GM23338 (cell line): ENCODE measurements around the gene TCEA2. TPM values are rescaled to one million over a fixed set of nuclear protein-coding genes. Genes with fewer than 3 reads are reported as not detected.

Experiments used
- ATAC-seq: fragments of 200-7000 bp; cut with Tn5 transposase; 3 replicates; pipeline ENCODE4 v1.9.1; 2020
- DNase-seq: peaks from one replicate; pipeline ENCODE4 v3.0.0-alpha.2; 2015; ENCODE audit warnings: low spot score
- H2AFZ ChIP-seq: fragments of 200-600 bp; sonication (generic); 2 replicates; pipeline ENCODE4 v1.8.0; 2016; ENCODE audit warnings: antibody characterized with exemption, mild to moderate bottlenecking, moderate library complexity
- H3F3A ChIP-seq: fragments of 200-600 bp; sonication (generic); replicated peaks from 2 replicates; pipeline ENCODE4 v1.8.0; 2017; ENCODE audit warnings: antibody characterized with exemption, mixed run types, low read depth
- H3K27ac ChIP-seq: fragments of 200-600 bp; sonication (generic); 2 replicates; pipeline ENCODE4 v1.6.1; 2016; ENCODE audit warnings: low read depth
- H3K27me3 ChIP-seq: fragments of 200-600 bp; sonication (generic); 2 replicates; pipeline ENCODE4 v1.8.0; 2016; ENCODE audit warnings: mild to moderate bottlenecking, mixed run types, moderate library complexity; ENCODE audit not compliant: insufficient read depth
- H3K36me3 ChIP-seq: fragments of 200-600 bp; sonication (generic); 2 replicates; pipeline ENCODE4 v1.8.0; 2016; ENCODE audit warnings: mild to moderate bottlenecking; ENCODE audit not compliant: insufficient read depth
- H3K4me1 ChIP-seq: fragments of 200-600 bp; sonication (generic); 2 replicates; pipeline ENCODE4 v1.8.0; 2016; ENCODE audit warnings: mild to moderate bottlenecking, moderate library complexity; ENCODE audit not compliant: insufficient read depth
- H3K4me2 ChIP-seq: fragments of 200-600 bp; sonication (generic); 2 replicates; pipeline ENCODE4 v1.7.1; 2017; ENCODE audit warnings: mixed run types
- H3K4me3 ChIP-seq: fragments of 200-600 bp; sonication (generic); 2 replicates; pipeline ENCODE4 v1.6.1; 2016; ENCODE audit warnings: mixed run types
- H3K79me2 ChIP-seq: fragments of 200-600 bp; sonication (generic); replicated peaks from 2 replicates; pipeline ENCODE4 v1.8.0; 2017; ENCODE audit warnings: mild to moderate bottlenecking; ENCODE audit not compliant: insufficient read depth
- H3K9me2 ChIP-seq: fragments of 200-600 bp; sonication (generic); 2 replicates; pipeline ENCODE4 v1.8.0; 2017; ENCODE audit not compliant: insufficient read depth
- H4K20me1 ChIP-seq: fragments of 200-600 bp; sonication (generic); replicated peaks from 2 replicates; pipeline ENCODE4 v1.8.0; 2017; ENCODE audit warnings: mild to moderate bottlenecking; ENCODE audit not compliant: insufficient read depth
- H3K27ac Mint-ChIP-seq: 2 replicates; pipeline ENCODE4 v1.8.0; 2020; ENCODE audit warnings: inconsistent platforms, mild to moderate bottlenecking, moderate library complexity, mixed read lengths
- H3K27me3 Mint-ChIP-seq: 3 replicates; pipeline ENCODE4 v1.8.0; 2022; ENCODE audit warnings: low read depth, mild to moderate bottlenecking, moderate library complexity, mixed read lengths, inconsistent platforms; ENCODE audit not compliant: insufficient read depth, poor library complexity
- H3K36me3 Mint-ChIP-seq: 3 replicates; pipeline ENCODE4 v1.8.0; 2021; ENCODE audit warnings: low read depth, mild to moderate bottlenecking, inconsistent platforms, moderate library complexity, mixed read lengths
- H3K4me1 Mint-ChIP-seq: 3 replicates; pipeline ENCODE4 v1.8.0; 2020; ENCODE audit warnings: mild to moderate bottlenecking, inconsistent platforms, mixed read lengths
- H3K4me3 Mint-ChIP-seq: 3 replicates; pipeline ENCODE4 v1.8.0; 2021; ENCODE audit warnings: moderate library complexity, mild to moderate bottlenecking, inconsistent platforms, mixed read lengths
- H3K9me3 Mint-ChIP-seq: 3 replicates; pipeline ENCODE4 v1.8.0; 2020; ENCODE audit warnings: moderate library complexity, mild to moderate bottlenecking, inconsistent platforms, mixed read lengths
- CREB1 ChIP-seq: fragments of 250-450 bp; sonication (Bioruptor Pico); IDR thresholded peaks from 2 replicates; pipeline ENCODE4 v1.5.0; 2020; ENCODE audit warnings: low read depth, mild to moderate bottlenecking, moderate library complexity
- EZH2 ChIP-seq: fragments of 200-600 bp; sonication (generic); IDR thresholded peaks from one replicate; pipeline ENCODE4 v1.8.0; 2017; ENCODE audit warnings: antibody characterized with exemption, mild to moderate bottlenecking, low read depth; ENCODE audit not compliant: unreplicated experiment
- EZH2phosphoT487 ChIP-seq: fragments of 200-600 bp; sonication (generic); IDR thresholded peaks from one replicate; pipeline ENCODE4 v1.8.1; 2018; ENCODE audit warnings: antibody characterized with exemption; ENCODE audit not compliant: unreplicated experiment
- JUNB ChIP-seq: IDR thresholded peaks from one replicate; pipeline ENCODE4 v1.6.1; 2016; ENCODE audit warnings: antibody characterized with exemption; ENCODE audit not compliant: unreplicated experiment
- NANOG ChIP-seq: IDR thresholded peaks from 2 replicates; pipeline ENCODE4 v1.6.1; 2016; ENCODE audit warnings: antibody characterized with exemption, borderline replicate concordance
- POLR2AphosphoS5 ChIP-seq: IDR thresholded peaks from 2 replicates; pipeline ENCODE4 v1.6.1; 2016; ENCODE audit warnings: antibody characterized with exemption, low read depth
- REST ChIP-seq: IDR thresholded peaks from one replicate; pipeline ENCODE4 v1.6.1; 2018; ENCODE audit warnings: antibody characterized with exemption; ENCODE audit not compliant: unreplicated experiment
- STAT1 ChIP-seq: IDR thresholded peaks from one replicate; pipeline ENCODE4 v1.6.1; 2016; ENCODE audit warnings: antibody characterized with exemption; ENCODE audit not compliant: unreplicated experiment
- ZNF114 ChIP-seq: fragments of 250-450 bp; sonication (Bioruptor Pico); IDR thresholded peaks from 2 replicates; pipeline ENCODE4 v1.5.0; 2020; ENCODE audit warnings: mild to moderate bottlenecking, moderate library complexity
- ZNF331 ChIP-seq: fragments of 250-450 bp; sonication (Bioruptor Pico); IDR thresholded peaks from 2 replicates; pipeline ENCODE4 v1.5.0; 2020; ENCODE audit warnings: low read depth, mild to moderate bottlenecking, moderate library complexity
- polyA plus RNA-seq: library from polyadenylated mRNA; unstranded; fragments of >200 nt; fragmentation: Nextera tagmentation; extraction: Ambion mirVana; gene quantifications from 2 replicates; pipeline ENCODE4 v1.2.1, GENCODE V29; 2016
- total RNA-seq: library from RNA; depleted of rRNA; stranded (reverse); fragments of >200 nt; shearing (Covaris generic); gene quantifications from 2 replicates; pipeline ENCODE4 v1.2.3, GENCODE V29; 2014
- TF ChIP-seq, protein P1 (sequence below): IDR thresholded peaks from 2 replicates; pipeline ENCODE4 v1.6.1; 2016; ENCODE audit warnings: antibody characterized with exemption
- TF ChIP-seq, protein P2 (sequence below), 2 experiments: fragments of 200-600 bp in 1 of 2; sonication (generic) in 1 of 2; conservative IDR thresholded peaks; 2 replicates each; pipeline versions ENCODE4 v1.5.1 to v1.6.1; 2016 to 2017; ENCODE audit warnings: antibody characterized with exemption in 2 of 2, low read depth in 2 of 2, mild to moderate bottlenecking in 2 of 2, moderate library complexity in 1 of 2
- TF ChIP-seq, protein P3 (sequence below): fragments of 250-450 bp; sonication (Bioruptor Pico); IDR thresholded peaks from 2 replicates; pipeline ENCODE4 v1.5.0; 2020; ENCODE audit warnings: mild to moderate bottlenecking, moderate library complexity

TCEA2 gene
- total and polyA plus RNA-seq, 2 experiments from 2014 or later, result 21.0 to 54.4 TPM

- TF ChIP-seq EZH2, result no peak
- TF ChIP-seq, protein P1, sequence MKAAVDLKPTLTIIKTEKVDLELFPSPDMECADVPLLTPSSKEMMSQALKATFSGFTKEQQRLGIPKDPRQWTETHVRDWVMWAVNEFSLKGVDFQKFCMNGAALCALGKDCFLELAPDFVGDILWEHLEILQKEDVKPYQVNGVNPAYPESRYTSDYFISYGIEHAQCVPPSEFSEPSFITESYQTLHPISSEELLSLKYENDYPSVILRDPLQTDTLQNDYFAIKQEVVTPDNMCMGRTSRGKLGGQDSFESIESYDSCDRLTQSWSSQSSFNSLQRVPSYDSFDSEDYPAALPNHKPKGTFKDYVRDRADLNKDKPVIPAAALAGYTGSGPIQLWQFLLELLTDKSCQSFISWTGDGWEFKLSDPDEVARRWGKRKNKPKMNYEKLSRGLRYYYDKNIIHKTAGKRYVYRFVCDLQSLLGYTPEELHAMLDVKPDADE, result no peak
- no peak for TF ChIP-seq POLR2AphosphoS5
- no peak for TF ChIP-seq ZNF331
- no peak for TF ChIP-seq CREB1 (CRISPR knock-in tag)
- TF ChIP-seq ZNF114 (CRISPR knock-in tag), result no peak
- TF ChIP-seq, protein P2, sequence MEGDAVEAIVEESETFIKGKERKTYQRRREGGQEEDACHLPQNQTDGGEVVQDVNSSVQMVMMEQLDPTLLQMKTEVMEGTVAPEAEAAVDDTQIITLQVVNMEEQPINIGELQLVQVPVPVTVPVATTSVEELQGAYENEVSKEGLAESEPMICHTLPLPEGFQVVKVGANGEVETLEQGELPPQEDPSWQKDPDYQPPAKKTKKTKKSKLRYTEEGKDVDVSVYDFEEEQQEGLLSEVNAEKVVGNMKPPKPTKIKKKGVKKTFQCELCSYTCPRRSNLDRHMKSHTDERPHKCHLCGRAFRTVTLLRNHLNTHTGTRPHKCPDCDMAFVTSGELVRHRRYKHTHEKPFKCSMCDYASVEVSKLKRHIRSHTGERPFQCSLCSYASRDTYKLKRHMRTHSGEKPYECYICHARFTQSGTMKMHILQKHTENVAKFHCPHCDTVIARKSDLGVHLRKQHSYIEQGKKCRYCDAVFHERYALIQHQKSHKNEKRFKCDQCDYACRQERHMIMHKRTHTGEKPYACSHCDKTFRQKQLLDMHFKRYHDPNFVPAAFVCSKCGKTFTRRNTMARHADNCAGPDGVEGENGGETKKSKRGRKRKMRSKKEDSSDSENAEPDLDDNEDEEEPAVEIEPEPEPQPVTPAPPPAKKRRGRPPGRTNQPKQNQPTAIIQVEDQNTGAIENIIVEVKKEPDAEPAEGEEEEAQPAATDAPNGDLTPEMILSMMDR (conservative IDR thresholded peaks at IDR 0.05; ENCODE audit: low read depth in 2 of 2), result no peak
- no peak for TF ChIP-seq STAT1
- no peak for TF ChIP-seq REST
- TF ChIP-seq EZH2phosphoT487, result no peak
- no peak for TF ChIP-seq JUNB
- TF ChIP-seq, protein P3, sequence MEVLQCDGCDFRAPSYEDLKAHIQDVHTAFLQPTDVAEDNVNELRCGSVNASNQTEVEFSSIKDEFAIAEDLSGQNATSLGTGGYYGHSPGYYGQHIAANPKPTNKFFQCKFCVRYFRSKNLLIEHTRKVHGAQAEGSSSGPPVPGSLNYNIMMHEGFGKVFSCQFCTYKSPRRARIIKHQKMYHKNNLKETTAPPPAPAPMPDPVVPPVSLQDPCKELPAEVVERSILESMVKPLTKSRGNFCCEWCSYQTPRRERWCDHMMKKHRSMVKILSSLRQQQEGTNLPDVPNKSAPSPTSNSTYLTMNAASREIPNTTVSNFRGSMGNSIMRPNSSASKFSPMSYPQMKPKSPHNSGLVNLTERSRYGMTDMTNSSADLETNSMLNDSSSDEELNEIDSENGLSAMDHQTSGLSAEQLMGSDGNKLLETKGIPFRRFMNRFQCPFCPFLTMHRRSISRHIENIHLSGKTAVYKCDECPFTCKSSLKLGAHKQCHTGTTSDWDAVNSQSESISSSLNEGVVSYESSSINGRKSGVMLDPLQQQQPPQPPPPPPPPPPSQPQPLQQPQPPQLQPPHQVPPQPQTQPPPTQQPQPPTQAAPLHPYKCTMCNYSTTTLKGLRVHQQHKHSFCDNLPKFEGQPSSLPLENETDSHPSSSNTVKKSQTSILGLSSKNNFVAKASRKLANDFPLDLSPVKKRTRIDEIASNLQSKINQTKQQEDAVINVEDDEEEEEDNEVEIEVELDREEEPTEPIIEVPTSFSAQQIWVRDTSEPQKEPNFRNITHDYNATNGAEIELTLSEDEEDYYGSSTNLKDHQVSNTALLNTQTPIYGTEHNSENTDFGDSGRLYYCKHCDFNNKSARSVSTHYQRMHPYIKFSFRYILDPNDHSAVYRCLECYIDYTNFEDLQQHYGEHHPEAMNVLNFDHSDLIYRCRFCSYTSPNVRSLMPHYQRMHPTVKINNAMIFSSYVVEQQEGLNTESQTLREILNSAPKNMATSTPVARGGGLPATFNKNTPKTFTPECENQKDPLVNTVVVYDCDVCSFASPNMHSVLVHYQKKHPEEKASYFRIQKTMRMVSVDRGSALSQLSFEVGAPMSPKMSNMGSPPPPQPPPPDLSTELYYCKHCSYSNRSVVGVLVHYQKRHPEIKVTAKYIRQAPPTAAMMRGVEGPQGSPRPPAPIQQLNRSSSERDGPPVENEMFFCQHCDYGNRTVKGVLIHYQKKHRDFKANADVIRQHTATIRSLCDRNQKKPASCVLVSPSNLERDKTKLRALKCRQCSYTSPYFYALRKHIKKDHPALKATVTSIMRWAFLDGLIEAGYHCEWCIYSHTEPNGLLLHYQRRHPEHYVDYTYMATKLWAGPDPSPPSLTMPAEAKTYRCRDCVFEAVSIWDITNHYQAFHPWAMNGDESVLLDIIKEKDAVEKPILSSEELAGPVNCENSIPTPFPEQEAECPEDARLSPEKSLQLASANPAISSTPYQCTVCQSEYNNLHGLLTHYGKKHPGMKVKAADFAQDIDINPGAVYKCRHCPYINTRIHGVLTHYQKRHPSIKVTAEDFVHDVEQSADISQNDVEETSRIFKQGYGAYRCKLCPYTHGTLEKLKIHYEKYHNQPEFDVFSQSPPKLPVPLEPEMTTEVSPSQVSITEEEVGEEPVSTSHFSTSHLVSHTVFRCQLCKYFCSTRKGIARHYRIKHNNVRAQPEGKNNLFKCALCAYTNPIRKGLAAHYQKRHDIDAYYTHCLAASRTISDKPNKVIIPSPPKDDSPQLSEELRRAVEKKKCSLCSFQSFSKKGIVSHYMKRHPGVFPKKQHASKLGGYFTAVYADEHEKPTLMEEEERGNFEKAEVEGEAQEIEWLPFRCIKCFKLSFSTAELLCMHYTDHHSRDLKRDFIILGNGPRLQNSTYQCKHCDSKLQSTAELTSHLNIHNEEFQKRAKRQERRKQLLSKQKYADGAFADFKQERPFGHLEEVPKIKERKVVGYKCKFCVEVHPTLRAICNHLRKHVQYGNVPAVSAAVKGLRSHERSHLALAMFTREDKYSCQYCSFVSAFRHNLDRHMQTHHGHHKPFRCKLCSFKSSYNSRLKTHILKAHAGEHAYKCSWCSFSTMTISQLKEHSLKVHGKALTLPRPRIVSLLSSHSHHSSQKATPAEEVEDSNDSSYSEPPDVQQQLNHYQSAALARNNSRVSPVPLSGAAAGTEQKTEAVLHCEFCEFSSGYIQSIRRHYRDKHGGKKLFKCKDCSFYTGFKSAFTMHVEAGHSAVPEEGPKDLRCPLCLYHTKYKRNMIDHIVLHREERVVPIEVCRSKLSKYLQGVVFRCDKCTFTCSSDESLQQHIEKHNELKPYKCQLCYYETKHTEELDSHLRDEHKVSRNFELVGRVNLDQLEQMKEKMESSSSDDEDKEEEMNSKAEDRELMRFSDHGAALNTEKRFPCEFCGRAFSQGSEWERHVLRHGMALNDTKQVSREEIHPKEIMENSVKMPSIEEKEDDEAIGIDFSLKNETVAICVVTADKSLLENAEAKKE, result no peak
- TF ChIP-seq NANOG, result no peak
- Histone ChIP-seq H3K4me2 (peak overlapping the region; percentile 38; the same call in 1 of the 2 replicates), H3K4me1 (peaks cover 29% of the 10 kb centered on the region), H2AFZ (no peak overlapping the region), H3K36me3 (no peaks in the 10 kb centered on the region), H3K4me3 (no peak overlapping the region), H4K20me1 (no peaks in the 10 kb centered on the region), H3K27ac (no peak overlapping the region), H3K9me2 (no peaks in the 10 kb centered on the region), H3F3A (peaks cover 10% of the 10 kb centered on the region; the same call in 1 of the 2 replicates), H3K79me2 (no peaks in the 10 kb centered on the region), H3K27me3 (peaks cover 31% of the 10 kb centered on the region)
- ATAC-seq (peak; percentile 1; the same call in 2 of the 3 replicates), DNase-seq (no peak)
- H3K36me3 Mint-ChIP-seq, result peaks cover 16% of the 10 kb centered on the region
- H3K9me3 Mint-ChIP-seq, result no peaks in the 10 kb centered on the region
- no peak overlapping the region for H3K27ac Mint-ChIP-seq
- H3K4me1 Mint-ChIP-seq, result peaks cover 32% of the 10 kb centered on the region
- peaks cover 32% of the 10 kb centered on the region for H3K27me3 Mint-ChIP-seq
- H3K4me3 Mint-ChIP-seq, result peak overlapping the region; percentile 42; the same call in 1 of the 3 replicates
Measured at GRCh38 chr20:64035066-64035932, 27.7 kb upstream of the TCEA2 start.
